HG03457 (cell line): ENCODE data around the gene PXN.
"Not testable (repeated sequence)": the region's sequence is repeated elsewhere in the genome, so short reads cannot be mapped to it uniquely, and the experiment has no call there.

Source experiments
- ATAC-seq: cut with Tn5 transposase; IDR thresholded peaks from one replicate; pipeline ENCODE4 v1.9.1; 2021; ENCODE audit warnings: moderate number of reproducible peaks; ENCODE audit not compliant: unreplicated experiment

The PXN gene

DNA sequence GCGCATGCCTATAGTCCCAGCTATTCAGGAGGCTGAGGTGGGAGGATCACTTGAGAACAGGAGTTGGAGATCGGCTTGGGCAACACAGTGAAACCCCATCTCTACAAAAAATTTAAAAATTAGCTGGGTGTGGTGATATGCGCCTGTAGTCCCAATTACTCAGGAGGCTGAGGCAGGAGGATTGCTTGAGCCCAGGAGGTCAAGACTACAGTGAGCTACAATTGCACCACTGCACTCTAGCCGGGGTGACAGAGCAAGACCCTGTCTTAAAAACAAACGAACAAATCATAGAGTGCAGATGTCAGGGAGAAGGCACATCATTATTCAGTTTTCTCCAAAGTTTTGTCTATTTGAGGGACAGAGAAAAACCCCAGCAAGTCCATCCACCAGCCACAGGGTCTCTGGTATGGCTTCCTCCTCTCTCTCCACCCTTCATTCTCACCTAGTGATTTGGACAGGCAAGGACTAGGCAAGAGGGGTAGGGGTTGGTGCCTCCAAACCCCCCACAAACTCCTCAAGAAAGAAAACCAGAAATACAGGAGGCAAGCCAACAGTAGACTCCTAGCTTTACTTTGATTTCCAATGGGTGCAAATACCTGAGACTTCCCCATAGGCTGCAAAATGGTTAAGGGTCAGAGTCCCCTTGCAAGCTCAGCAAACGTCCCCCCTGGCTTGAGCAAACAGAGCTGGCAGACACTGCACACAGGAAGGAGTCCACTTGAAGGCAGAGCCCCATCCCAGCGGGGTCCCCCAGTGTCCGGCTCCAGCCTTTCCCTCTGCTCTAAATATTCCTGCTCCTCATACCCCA lies 38.1 kb downstream of the PXN start:
- ATAC-seq: no peak

DNA sequence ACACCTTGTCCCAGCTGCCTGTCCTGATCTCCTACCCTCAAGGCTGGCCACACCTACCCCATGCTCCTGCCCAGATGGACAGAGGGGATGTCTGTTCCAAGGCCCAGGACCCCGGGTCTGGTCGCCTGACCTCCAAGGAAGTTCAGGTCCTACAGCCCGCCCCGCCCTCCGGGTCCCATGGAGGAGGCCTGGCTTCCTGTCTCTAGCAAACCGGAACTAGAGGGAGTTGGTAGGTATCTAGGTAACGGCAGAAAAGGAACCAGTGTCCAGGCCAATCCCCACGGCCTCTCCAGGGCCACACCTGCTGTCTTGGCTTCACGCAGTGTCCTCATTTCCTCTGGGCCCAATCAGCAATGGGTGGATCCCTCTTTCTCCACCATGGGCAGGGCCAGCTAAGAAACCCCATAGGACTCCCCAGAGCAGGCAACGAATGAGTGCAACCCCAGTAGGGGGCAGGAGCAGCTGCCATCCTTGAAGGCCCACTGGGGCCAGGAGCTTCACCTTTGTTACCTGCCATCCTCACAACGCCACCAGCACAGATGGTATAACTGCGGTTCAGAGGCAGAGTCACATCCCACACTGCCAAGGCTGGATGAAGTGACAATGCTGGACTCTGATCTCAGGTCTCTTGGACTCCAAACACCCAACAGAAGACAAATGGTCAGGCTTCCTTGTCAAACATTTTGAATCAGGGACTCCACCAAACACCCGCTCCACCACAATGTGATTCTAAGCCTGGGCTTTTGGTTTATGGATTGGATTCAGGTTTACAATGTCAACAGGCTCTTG lies 39.5 kb downstream of the PXN start:
- ATAC-seq: no peak

DNA sequence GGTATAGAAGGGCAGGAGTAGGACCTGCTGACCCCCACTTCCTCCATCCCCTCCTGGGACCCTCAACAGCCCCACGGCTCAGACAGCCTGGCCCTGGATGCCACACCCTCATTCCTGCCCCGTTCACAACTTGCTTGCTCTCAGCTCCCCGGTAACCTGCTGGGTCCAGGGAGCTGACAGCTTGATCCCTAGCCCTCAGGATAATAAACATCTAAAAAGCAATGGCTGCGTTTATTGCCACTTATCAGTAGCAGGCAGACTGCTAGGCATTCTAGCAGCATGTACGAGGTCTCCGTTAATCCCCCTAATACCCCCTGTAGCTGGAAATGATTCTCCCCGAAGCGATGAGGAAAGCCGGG lies 40.4 kb downstream of the PXN start:
- ATAC-seq: no peak

DNA sequence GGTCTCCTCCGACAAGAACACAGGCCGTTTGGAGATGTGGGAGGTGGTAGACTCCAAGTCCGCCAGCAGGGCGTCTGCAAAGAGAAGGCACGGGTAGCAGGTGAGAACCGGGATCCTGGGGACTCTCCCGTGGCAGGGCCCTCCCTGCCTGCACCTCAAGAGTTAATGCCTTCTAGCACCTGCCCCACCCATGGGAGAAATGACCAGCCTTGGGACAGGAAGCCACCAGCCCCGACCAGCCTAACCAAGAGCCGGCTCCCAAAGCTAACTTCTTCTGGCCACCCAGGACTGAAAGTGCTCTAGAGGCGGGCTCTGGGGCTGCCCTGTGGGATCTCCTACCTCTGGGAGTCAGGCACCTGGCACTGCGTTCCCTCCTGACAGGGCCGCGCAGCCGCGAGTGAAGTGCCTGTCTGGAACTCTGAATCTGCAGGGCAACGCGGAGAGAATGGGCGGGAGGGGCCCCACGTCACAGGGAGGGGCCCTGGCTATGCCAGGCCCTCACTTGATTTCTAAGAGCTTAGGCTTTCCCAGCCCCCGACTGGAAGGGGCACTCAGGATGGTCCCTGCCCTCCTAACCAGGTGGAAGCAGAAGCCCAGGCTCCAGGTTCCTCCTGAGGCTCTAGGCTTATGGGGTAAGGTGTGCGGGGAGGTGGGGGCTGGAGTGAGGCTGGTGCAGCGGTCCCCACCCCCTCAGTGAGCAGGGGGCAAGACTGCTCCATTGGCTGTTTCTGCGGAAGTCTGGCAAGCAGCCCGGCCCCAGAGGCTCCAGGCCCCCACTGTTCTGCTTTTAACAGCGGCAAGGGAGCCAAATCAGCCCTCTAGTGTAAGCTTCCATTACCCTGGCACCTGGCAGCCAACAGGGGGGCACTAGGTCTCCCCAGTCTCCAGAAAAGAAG lies 41.0 kb downstream of the PXN start:
- no peak for ATAC-seq

DNA sequence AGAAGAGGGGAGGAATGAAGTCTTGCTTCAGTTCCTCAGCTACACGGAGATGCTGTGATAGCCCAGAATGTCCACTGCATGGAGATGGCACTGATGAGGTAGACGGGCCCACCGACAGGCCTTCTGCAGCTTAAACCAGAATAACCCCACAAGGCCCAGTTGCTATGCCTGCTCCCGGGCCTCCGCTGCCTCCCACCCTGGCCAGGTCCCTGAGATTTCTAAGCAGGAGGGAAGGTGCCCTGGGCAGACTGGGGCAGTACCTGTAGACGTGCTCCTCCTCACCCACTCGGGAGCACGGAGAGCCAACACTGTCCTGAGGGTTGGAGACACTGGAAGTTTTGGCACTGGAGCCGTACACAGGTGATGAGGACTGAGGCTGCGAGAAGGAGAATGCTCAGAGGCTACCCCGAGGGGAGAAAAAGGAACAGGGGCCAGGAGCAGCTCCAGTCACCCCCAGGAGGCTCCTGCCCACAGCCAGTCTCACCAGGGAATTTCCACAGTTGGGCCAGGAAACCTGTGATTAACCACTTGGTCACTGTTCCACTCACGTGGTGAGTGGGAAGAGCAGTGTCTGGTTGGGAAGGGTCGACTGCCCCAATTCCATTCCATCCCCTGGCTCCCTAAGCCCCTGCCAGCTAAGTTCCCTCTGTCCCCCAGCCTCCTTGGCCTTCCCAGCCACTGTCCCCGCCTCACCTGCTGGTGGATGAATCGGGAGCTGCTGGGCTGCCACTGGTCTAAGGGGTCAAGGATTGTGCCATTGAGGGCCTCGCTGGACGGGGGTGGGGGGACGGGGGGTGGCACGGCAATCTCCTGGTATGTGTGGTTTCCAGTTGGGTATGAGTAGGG lies 41.8 kb downstream of the PXN start:
- no peak for ATAC-seq

DNA sequence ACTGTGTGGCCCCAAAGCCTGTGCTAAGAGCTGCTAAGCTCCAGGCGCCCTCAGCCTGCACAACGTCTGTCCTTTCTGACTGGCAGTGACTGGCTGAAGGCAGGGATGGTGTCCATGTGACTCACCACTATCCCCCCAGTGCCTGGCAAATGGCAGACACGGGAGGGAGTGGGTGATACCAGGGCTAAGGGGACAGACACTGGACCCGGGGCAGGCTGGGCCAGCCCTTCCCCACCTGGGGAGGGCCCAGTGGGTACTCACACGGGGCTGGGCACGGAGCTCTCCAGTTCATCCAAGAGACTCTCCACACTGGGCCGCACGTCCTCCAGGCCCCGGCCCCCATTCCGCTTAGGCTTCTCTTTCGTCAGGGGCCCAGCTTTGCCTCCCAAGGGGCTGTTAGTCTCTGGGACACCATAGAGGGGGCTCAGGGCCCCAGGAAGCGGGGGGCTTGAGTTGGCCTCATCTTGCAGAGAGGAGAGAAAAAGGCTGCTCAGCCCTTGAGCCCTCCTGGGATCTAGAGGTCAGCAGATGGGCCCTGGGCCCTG lies 43.2 kb downstream of the PXN start:
- no peak for ATAC-seq

DNA sequence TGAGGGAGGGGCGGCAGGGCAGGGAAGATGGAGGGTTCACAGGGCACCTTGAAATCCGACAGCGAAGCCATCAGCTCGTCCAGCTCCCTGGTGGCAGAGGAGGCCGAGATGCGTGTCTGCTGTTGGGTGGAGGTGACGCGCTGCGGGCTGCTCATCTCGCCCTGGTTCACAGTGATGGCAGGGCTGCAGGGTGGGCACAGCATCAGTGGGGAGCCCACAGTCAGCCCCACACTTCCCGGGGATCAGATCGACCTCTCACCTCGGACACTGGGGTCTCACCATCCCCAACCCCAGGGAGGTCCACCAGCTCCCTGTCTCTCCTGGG lies 44.0 kb downstream of the PXN start:
- no peak for ATAC-seq

DNA sequence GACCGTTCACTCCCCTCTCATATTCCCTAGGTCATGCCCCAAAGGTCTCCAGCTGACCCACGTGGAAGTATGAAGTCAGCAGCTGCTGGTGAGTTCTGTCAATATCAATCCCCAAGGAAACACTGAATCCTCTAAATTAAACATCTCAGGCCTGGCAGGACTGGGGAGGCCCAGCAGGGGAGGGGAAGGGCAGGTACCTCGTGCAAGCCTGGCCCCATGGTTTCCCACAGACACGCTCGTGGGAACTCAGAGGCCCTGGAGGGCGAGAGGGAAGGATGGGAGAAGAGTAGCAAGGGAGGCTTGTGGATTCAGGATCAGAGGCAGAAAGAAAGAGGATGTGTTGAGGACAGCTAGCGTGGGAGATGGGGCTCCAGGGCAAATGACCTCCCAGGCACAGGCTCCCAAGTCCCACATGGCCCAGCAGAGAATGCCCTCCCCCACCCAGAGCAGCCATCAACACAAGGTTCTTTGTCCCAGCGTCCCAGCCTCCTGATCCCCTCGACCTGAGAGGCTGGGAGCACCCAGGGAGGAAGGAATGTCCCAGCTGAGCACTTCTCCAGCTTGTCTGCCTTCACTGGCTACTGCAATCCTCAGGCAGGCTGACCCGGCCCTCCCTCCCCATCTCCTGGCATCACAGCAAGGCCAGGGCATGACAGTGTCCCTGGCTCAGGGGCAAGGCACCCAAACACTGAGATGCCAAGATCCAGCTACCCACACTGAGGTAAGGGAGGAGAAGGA lies 44.5 kb downstream of the PXN start:
- no peak for ATAC-seq

DNA sequence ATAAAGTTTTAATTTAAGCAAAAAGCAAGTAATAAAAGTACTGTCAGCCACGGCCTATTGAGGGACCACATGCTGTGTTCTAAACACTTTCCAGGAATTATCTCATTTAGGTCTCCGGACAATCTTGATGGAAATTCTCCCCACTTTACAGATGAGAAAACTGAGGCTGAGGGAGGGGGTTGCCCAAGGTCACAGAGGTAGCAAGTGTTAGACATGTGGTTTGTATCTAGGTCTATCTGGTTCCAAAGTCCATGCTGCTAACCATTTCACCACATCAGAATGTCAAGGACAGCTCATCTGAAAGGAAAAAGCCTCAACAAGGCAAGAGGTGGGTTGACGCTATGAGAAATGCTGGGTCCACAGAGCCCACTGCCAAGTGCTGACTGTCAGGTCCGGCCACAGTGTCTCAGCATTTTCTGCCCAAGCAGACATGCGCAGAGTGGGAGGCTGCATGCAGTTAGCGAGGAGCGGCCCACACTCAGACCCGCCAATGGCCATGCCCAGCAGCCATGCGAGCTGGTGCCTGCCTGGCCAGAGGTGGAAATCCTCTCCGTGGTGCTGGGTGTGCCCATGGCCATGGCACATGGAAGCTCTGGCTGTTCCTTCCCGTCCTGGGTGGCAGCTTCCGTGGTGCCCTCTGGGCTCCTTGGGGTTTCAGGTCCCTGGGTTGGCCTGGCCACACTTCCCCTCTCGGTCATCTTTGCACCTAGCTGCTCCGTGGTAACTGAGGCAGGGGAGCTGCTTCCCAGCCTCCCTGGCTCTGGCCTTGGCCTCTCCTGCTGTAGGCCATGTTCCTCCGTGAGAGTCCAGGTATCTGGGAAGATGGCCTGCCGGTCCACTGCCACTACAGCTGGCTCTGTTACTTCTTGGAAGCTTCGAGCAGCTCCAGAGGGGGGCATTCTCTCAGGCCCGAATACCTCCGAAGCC lies 46.6 kb downstream of the PXN start:
- no peak for ATAC-seq

DNA sequence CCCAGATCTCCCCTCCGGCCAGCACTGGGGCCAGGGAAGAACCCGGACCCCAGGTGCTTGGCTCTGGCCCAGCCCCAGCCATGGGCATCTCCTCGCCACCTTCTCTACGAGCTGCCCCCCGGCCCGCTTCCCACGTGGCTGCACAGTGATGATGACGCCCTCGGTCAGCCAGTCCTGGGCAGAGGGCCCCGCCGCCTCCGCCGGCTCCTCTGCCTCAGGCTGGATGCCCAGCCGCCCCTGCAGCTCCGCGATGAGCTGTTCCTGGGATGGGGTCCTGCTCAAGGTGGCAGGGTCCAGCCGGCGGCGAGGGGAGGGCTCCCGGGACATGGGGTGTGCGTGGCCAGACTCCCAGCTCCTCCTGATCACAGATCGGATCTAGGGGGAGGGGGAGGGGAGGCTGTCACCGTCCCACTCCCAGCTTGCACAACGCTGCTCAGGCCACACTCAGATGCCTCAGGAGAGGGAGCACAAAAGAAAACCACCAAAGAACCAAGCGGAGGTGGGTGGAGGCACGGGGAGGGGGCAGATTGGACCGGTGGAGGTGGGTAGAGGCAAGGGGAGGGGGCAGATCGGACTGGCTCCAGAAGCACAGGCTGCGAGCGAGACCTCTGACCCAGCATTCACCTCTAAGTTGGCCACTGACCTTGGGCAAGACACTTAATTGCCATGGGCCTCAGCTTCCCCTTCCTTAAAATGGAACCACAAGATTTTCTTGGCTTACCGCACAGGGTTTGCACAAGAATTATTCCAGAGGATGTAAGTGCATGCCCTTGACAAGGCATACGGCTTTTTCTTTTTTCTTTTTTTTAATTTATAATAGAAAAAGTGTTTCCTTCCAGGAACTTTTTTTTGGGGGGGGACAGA lies 48.6 kb downstream of the PXN start:
- ATAC-seq: no peak

DNA sequence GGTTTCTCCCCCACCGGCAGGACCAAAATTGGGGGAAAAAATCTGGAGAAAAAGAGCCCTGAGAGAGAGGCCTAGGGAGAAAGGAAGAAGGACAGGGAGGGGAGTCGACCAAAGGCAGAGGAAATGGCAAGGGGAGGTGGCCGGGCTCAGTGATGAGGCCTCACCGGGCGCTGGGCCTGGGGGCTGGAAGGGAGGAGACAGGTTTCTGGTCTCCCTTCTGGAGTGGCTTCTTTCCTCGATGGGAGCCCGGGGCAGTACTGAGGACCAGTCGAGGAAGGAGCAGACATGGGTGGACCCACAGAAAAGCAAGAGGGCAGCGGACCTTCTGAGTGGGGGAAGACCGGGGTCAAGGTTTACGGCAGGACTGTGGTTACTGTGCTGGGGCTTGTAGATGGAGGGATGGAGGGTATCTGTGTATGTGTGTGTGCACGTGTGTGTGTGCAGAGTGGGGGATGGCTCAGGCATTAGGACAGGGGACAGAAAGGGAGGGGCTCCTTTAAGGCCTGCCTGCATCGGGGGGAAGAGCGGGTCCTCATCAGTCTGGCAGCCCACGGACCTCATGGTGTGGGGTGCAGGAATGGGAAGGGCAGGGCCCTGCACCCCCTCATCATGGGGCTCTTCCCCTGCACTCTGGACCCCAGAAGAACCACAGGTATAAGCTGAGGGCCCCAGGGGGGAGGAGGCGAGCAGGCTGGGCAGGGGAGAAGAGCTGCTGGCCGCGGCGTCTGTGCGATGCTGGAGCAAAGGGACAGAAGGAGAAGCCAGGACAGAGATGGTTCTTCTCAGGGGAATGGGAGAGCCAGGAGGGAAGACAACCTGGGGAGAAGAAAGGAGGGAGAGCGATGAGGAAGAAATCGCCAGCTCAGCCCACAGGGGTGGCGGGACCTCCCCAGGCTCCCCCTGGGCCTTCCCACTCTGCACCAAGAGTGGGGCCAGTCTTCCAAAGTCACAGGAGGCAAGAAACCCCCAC lies 49.5 kb downstream of the PXN start:
- ATAC-seq: no peak

DNA sequence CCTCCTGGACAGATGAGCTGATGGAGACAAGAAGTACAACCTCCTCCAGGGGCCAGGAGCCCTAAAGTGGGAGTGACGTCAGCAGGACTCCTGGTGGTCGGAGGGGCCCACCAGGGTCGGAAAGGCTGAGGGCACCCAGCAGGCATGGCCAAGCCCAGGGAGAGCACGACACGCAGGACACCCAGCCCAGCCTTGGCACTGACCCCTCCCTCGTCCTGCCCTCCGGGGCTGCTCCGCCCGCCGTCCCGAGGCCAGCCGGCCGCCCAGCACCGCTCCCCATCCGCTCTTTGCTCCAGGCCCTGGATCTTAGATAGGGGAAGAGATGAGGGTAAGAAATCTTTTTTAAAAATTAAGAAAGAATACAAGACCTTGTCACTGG lies 50.2 kb downstream of the PXN start:
- ATAC-seq: no peak

DNA sequence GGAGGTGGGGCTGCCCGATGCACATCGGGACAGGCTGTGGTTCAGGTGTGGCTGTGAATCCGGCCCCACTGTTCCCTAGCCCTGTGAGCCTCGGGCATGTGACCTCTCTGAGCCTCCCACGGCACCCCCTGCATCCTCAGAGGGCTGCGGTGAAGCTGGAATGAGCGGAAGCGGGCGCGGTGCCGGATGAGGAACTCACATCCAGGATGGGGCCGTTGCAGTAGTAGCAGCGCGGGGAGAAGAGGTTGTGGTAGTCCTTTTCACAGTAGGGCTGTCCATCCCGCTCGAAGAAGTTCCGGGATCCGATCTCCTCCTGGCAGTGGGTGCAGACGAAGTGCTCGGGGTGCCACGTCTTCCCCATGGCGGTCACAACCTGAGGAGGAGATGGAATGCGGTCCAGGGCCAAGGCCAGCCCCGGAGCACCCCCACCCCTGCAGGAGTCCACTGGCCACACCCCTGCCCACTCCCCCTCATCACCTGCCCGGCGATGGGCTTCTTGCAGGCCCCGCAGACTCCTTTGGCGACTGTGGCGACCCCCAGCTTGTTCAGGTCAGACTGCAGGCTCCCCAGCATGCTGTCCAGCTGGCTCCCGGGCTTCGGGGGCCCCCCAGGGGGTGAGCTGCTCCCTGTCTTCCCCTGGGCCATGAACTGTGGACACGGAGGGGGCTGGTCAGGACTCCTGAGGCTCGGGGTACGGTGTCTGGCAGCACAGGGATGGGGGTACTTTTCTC lies 50.7 kb downstream of the PXN start:
- no peak for ATAC-seq

DNA sequence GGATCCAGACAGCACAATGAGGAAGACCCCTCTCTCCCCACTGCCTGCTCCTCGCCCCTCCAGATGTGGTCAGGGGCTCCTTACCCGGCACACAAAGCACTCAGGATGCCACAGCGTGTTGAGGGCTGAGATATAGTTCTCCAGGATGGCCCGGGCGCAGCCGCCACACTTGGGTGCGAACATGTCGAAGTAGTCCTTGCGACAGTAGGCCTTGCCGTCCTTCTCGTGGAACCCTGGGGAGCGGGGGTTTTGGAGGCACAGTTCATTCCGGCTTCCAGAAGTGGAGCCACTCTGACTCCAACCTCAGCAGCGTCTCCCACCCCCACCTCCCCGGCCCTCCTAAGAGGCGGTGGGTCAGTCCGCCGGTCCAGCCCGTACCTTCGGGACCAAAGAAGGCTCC lies 51.8 kb downstream of the PXN start:
- ATAC-seq: no peak

DNA sequence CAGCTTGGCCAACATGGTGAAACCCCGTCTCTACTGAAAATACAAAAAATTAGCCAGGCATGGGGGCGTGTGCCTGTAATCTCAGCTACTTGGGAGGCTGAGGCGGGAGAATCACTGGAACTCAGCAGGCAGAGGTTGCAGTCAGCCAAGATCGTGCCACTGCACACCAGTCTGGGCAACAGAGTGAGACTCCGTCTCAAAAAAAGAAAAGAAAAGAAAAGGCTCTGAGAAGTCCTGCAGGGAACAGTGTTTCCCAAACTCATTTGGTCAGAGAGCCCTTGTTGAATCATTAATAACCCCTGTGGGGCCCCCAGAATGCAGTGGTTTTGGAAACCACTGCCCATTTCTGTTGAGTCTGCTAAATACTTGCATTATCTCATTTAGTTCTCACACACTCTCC lies 52.3 kb downstream of the PXN start:
- not testable (repeated sequence) for ATAC-seq

DNA sequence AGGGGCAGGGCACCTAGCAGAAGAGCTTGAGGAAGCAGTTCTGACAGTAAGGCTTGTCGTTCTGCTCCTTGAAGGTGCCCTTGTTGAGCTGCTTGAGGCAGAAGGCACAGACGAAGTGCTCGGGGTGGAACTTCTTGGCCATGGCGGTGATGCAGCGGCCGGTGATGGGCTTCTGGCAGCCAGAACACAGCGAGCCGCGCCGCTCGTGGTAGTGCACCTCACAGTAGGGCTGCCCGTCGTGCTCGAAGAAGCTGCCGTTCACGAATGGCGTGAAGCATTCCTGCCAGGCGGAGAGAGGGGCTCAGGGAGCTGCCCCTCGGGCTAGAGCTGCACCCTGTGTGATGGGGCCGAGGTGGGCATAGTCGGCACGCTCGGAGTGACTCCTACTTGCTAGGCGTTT lies 53.2 kb downstream of the PXN start:
- no peak for ATAC-seq
